ENCODE results near the gene SHFL.

Gene SHFL

DNA sequence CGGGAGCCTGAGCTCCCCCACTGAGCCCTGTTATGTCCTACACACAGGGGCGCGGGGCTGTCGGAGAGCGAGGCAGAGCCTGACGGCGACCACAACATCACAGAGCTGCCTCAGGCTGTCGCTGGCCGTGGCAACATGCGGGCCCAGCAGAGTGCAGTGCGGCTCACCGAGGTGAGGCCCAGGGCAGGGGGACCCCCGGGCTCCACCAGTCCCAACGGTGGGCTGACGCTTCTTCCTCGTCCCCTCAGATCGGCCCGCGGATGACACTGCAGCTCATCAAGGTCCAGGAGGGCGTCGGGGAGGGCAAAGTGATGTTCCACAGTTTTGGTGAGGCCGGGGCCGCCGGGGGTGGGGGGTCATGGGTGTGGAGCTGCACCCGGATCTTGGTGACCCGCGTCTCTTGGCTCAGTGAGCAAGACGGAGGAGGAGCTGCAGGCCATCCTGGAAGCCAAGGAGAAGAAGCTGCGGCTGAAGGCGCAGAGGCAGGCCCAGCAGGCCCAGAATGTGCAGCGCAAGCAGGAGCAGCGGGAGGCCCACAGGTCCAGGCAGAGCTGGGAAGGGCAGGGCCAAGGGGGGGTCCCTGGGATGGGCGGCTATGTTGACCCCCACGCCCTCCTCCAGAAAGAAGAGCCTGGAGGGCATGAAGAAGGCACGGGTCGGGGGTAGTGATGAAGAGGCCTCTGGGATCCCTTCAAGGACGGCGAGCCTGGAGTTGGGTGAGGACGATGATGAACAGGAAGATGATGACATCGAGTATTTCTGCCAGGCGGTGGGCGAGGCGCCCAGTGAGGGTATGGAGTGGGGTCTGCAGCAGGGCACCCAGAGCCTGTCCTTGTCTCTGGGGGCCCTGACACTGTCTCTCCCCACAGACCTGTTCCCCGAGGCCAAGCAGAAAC is 24.2 kb downstream of the SHFL start:
- no peak for DNase-seq

DNA sequence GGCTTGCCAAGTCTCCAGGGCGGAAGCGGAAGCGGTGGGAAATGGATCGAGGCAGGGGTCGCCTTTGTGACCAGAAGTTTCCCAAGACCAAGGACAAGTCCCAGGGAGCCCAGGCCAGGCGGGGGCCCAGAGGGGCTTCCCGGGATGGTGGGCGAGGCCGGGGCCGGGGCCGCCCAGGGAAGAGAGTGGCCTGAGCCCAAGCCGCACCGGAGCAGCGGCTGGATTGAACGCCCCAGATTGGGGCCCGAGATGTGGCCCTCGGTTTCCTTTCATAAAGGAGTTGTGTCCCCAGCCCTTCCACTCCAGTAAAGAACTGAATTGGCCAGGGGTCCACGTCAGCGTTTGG is 24.8 kb downstream of the SHFL start:
- DNase-seq = no peak

DNA sequence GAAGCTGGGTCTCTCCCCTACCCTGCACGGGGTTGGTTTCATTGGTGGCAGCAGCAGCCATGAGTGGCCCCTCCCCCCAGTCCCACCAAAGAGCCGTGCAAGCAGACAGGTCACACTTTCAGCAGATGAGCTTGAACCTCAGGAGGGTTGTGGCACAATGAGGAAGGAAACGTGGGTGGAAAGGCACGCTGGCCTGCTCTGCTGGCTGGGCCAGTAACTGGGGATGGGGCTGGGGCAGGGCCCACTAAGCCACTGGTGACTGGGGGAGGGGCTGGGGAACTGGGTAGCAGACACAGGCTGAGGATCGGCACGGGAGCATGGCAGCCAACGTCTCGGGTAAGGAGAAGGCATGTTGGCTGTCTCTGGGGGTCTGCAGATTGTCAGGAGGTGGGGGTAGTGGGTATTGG is 25.3 kb downstream of the SHFL start, which contains the start of gene P2RY11:
P2RY11 (plus strand) TSS at position 289 of the 407 bp plus-strand sequence; CDS start at position 318, 29 bp downstream.
- DNase-seq = no peak

DNA sequence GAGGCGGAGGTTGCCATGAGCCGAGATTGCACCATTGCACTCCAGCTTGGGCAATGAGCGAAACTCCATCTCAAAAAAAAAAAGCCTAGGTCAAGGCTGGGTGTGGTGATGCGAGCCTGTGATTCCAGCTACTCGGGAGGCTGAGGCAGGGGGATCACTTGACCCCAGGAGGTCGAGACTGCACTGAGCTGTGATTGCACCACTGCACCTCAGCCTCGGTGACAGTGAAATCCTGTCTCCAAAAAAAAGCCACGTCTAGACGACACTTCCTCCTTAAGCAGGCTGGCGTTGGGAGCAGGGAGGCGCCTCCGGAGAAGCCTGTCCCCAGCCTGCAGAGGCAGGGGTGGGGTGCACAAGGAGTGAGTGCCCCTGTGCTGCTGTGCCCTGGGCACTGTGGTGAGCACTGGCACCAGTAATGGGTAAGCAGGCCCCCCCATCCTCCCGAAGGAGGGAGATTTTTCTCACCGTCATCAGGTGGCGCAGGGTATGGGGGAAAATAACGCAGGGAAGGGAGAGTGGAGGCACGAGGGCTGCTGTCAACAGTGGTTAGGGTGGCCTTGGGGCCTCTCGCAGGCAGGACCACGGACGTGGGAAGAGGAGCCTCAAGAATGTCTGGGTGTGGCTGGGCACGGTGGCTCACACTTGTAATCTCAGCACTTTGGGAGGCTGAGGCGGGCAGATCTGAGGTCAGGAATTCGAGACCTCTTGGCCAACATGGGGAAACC is 26.1 kb downstream of the SHFL start:
- DNase-seq = no peak

DNA sequence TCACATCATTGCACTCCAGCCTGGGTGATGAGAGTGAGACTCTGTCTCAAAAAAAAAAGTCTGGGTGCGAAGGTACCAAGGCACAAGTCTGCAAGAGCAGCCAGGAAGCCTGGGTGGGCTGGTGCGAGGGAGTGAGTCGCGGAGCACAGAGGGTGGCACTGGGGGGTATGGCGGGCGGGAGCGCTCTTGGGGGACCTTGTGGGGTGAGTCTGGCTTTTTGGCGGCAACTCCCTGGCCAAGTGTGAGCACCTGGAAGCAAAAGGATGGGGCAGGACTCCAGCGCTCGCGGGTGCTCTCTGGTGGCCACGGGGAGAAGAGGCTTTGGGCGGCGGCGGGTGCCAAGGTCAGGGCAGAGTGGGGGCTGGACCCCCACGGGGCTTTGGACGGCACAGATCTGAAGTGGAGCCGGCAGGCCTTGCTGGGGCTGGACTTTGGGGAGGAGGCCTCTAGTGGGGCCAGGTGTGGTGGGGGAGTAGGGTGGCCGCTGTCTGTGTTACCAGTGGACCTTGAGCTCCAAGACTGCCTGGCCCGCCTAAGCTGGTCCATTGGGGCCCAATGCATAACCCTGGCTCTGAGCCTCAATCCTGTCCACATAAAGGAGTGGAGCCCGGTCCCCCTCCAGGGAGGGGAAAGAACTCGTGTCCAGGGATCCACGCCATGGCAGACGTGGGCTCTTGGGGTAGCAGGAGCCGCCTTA is 26.9 kb downstream of the SHFL start:
- DNase-seq = no peak

DNA sequence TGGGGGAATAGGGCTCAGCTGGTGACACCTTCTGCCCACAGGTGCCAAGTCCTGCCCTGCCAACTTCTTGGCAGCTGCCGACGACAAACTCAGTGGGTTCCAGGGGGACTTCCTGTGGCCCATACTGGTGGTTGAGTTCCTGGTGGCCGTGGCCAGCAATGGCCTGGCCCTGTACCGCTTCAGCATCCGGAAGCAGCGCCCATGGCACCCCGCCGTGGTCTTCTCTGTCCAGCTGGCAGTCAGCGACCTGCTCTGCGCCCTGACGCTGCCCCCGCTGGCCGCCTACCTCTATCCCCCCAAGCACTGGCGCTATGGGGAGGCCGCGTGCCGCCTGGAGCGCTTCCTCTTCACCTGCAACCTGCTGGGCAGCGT is 27.5 kb downstream of the SHFL start:
- no peak for DNase-seq

DNA sequence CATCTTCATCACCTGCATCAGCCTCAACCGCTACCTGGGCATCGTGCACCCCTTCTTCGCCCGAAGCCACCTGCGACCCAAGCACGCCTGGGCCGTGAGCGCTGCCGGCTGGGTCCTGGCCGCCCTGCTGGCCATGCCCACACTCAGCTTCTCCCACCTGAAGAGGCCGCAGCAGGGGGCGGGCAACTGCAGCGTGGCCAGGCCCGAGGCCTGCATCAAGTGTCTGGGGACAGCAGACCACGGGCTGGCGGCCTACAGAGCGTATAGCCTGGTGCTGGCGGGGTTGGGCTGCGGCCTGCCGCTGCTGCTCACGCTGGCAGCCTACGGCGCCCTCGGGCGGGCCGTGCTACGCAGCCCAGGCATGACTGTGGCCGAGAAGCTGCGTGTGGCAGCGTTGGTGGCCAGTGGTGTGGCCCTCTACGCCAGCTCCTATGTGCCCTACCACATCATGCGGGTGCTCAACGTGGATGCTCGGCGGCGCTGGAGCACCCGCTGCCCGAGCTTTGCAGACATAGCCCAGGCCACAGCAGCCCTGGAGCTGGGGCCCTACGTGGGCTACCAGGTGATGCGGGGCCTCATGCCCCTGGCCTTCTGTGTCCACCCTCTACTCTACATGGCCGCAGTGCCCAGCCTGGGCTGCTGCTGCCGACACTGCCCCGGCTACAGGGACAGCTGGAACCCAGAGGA is 28.0 kb downstream of the SHFL start:
- no peak for DNase-seq

DNA sequence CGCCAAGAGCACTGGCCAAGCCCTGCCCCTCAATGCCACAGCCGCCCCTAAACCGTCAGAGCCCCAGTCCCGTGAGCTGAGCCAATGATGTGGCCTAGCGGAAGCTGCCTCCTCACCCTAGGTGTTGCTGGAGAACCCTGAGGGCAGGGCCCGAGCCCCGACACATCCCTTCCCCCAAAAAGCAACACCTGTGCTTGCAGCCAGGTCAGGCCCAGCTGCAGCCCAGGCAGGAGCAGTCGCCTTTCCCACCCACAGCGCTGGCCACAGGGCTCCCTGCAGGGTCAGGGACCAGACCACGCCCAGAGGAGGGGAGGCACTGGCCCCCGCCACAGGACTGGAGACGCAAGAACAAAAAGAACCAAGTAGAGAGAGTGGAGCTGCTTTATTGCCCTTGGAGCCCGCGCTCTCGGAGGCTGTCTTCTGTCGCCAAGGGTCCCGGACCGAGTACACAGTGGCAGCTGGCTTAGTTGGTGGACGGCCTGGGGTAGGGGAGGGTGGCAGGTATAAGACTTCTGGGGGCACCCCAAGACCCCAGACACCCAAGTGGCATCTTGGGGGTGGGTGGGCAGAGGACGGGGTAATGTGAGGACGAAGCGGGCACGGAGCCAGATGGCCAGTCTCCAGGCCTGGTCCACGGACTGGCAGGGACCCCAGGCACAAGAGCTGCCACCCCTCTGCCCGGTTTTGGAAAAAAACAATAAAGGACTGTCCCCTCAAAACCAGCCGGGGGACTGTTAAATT is 28.7 kb downstream of the SHFL start:
- DNase-seq = no peak

DNA sequence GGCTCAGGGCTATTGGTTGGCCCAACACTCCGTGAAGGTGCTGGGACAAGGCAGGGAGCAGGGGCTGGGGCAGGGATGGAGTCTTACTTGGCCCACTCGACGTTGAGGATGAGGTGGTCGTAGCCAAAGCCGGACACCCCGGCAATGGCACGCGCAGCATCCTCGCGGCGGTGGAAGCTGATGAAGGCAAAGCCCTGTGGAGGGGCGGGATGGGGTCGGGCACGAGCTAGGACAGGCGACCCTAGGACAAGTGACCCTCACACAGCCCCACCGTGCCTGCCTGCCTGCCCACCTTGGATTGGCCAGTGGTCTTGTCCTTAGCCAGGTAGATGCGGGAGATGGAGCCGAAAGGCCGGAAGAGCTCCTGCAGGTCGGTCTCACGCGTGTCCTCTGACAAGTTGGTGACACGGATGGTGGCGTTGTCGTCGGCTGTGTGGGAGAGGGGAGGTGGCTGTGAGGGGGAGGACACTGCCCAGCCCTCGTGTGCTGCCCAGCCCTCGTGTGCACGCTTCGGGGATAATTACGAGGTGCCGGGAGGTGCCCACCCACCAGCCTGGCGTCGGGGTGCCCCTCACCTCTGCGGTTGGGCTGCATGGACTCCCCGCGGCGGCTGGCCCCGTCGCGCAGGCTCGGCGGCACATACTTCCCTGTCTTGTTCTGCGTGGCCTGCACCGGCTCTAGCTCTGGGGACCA is 29.4 kb downstream of the SHFL start:
- DNase-seq = no peak

DNA sequence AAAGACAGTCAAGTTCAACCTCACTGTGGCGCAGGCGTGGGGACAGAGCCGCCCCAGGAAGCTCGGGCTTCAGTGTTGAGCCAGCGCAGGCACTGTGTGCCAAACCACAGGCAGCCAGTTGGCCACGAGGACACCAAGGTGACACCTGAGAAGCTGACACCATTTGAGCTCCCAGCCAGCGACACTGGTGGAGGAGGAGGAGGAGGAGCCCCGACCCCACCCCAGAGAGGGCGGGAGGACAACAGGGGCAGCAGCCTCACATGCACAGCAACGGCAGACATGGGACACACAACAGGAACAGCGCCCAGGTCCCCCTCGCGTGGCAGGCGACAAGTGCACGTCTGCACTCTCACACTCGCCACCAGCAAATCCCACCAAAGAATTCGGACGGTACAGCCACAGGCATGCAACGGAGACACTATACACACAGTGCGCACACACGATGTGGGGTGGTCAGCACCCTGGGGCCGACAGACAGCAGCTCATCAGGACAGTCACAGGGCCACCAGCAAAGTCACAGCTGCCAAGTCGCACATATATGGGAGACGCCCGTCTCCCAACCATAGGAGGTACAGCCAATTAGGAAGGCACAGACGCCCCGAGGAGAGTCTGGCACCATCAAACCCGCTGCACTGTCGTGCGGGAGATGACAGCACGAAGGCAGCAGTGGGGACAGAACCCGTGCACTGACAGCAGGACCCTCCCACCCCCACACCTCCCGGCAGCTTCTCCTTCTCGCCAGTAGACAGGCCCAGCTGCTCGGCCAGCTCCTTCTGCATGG is 30.2 kb downstream of the SHFL start:
- DNase-seq = no peak

DNA sequence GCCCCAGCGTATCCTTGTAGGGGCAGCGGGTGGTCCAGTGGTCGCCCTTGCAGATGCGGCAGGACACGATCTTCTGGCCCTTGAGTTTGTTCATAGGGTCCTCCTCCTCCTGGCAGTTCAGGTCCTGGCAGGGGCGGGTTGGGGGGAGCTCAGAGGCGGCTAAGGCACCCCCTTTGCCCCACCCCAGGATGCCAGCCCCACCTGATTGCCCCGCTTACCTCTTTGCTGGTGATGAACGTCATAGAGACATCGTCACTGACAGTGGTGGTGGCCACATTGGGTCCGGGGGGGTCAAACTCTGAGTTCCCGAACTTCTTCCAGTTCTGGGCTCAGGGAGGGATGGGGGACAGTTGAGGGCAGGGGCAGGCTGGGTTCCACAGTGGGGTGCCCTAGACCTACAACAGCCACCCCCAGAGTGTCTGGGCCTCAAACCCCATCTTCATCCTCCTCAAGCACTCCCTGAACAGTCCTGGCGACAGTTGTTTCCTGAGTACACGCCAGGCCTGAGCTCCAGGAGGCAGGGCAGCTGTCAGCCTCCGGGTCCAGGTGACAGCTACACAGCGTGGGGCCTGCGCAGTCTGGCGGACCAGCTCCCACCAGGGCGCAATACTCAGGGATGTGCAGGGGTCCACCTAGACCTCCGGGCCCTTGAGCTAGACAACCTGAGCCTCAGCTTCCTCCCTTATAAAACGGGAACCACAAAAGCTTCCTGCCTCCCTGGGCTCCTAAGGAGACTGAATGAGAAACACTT is 30.9 kb downstream of the SHFL start:
- DNase-seq = no peak

DNA sequence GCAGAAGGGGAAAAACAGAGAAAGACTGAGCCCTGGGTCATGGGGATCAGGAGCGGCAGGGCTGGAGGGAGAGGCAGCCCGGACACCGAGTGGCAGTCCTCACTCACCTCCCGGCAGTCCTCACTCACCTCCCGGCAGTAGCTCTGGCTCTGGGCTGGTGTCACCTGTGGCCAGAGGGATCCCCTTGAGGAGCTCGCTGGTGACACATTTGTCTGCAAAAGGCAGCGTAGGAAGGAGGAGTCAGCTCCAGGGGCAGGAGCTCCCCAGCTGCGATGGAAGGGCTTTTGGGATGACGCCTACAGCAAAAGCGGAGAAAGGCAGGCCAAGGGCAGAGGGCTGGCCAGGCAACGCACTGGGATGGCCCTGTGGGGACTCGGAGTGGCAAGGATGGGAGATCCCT is 32.8 kb downstream of the SHFL start:
- no peak for DNase-seq

DNA sequence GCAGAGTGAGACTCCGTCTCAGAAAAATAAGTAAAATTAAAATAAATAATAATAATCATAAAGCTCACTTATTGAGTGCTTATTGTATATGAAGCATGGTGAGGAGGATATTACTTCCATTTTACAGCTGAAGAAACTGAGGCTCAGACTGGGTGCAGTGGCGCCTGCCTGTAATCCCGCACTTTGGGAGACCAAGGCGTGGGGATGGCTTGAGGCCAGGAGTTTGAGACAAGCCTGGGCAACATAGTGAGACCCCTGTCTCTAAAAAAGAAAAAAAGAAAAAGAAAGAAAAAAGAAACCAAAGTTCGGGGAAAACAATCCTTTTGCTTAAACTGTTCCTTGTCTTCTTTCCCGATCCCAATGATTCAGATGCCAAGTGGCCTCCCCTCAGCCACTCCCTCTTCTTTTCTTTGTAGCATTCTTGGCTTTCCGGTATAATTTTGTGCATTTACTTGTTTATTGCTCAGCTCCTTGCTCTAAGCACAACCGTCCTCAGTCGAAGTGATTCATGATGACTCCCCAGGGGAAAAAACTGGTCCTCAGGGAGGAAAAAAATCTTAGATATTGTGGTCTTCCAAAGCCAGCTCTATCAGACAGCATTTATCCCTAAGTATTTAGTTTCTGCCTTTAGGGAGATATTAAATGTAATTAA is 34.5 kb downstream of the SHFL start:
- DNase-seq = no peak

DNA sequence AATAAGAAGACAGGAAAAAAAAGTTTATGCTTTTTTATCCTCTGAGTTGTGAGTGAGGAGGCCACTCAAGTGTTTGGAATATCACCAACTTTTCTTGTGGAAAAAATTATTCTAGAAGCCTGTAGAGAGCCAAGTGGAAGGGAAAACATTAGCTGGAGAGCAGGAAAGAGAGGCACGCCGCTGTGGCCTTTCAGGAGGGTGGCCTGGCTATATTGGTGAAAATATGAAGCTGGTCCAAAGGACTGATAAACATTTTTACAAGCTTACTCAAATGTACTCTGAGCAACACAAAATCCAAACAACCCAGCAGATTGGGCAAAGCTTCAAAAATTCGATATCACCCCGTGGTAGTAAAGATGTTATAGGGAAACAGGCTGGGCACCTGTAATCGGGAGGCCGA is 35.9 kb downstream of the SHFL start:
- DNase-seq = no peak

DNA sequence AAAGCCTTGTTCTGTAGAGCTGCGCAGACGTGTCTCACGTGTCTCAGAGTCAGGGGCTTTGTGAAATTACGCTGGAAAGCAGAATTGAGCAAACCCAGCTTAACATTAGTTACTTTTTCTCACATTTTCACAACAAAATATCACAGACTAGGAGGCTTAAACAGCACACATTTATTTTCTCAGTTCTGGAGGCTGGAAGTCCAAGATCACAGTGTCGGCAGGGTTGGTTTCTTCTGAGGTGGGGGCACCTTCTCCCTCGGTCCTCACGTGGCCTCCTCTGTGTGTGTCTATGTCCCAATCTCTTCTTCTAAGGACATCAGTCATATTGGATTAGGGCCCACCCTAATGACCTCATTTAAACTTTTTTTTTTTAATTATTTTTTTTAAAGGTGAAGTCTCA is 38.3 kb downstream of the SHFL start:
- DNase-seq = no peak

DNA sequence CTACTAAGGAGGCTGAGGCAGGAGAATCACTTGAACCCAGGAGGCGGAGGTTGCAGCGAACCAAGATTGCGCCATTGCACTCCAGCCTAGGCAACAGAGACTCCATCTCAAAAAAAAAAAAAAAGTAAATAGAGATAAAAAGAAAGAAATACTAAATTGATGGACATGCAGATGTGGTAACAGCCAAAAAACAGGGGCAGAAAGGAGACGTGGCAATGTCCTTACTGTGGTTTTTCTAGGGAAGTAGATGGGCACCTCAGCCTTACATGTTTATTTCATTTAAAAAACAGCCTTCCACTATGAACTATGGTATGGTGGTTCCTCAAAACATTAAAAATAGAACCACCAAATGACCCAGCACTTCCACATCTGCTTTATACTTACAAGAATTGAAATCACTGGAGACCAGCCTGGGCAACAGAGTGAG is 40.1 kb downstream of the SHFL start:
- no peak for DNase-seq

DNA sequence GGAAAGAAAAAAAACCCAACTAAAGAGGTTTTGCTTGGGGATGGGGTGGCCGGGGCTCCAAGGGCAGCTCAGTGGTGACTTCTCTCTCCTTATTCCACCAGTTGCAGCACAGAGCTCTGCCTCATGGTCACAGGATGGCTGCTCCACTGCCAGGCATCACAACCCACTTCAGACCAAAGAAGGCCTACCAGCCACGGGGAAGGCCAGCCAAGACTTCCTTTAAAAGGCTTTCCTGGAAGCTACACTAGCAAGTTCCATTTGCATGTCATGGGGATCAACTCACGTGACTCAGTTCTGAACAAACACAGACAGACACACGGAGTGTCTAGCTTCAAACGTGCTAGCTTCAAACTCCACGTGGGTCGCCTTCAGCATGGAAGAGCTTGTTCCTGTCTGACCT is 46.8 kb downstream of the SHFL start:
- DNase-seq = no peak

DNA sequence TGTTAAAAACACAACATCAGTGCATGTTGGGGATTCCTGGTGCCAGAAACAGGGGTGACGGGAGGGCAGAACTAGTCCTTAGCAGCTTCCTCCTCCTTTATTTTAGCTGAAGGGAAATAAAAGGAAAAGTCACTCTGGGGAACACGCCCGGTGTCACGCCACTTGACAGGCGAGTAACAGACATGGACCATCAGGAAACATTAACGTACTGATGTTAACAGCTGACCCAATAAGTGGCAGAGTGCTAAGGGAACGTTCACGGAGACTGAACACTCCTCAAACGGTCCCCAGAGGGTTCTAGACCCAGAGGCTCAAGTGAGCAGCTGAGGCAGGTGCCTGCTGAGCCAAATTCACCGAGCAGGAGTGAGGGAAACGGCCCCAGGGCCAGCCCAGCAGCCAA is 47.5 kb downstream of the SHFL start:
- DNase-seq = no peak

DNA sequence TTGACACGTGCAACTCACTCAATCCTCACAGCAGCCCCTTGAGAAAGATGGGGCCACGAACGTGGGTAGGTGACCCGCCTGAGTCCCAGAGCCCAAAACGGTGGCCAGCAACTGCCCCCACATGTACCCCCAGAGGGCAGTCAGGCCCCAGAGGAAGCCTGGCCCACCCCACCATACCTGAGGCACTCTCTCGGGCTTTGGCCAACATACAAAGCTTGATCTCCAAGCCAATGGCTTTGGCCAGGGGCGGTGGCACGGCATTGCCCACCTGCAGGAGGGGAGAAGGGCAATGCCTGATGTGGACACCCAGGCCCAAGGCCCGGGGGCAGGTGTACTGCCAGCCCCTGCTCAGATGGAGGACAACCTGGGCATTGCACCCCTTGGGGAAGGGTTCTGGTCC is 47.9 kb downstream of the SHFL start:
- DNase-seq = no peak

Measured in NK-92 treated with Interleukin-12 subunit alpha and Interleukin-12 subunit beta, amount 100 ng/mL, for 24 hours (cell line).